ENCODE results near the gene TMC1.
"Not testable (repeated sequence)": the region's sequence is repeated elsewhere in the genome, so short reads cannot be mapped to it uniquely, and the experiment has no call there.

The TMC1 gene

GRCh38 chr9:72823971-72824370 lies 302.6 kb downstream of the TMC1 start:
- no peak for DNase-seq (ENCODE audit: low read depth)

- DNase-seq (ENCODE audit: low read depth) = no peak
Observed at GRCh38 chr9:72826996-72827949, 305.9 kb downstream of the TMC1 start.

GRCh38 chr9:72827950-72828731 lies 306.7 kb downstream of the TMC1 start:
- peak; percentile 16 for DNase-seq (ENCODE audit: low read depth)

- no peak for DNase-seq (ENCODE audit: low read depth)
Observed at GRCh38 chr9:72834994-72835393, 313.6 kb downstream of the TMC1 start.

GRCh38 chr9:72836790-72837189 lies 315.4 kb downstream of the TMC1 start:
- no peak for DNase-seq (ENCODE audit: low read depth)

- peak; percentile 39 for DNase-seq (ENCODE audit: low read depth)
Observed at GRCh38 chr9:72839085-72839484, 317.7 kb downstream of the TMC1 start.

- DNase-seq (ENCODE audit: low read depth) = peak; percentile 12
Observed at GRCh38 chr9:72843520-72844439, 322.4 kb downstream of the TMC1 start.

- no peak for DNase-seq (ENCODE audit: low read depth)
Observed at GRCh38 chr9:72844440-72844768, 323.0 kb downstream of the TMC1 start.

- DNase-seq (ENCODE audit: low read depth) = not testable (repeated sequence)
Observed at GRCh38 chr9:72845052-72845451, 323.6 kb downstream of the TMC1 start.

GRCh38 chr9:72850209-72850608 lies 328.8 kb downstream of the TMC1 start:
- DNase-seq (ENCODE audit: low read depth) = not testable (repeated sequence)

- DNase-seq (ENCODE audit: low read depth) = no peak
Observed at GRCh38 chr9:72855321-72855720, 333.9 kb downstream of the TMC1 start.

- DNase-seq (ENCODE audit: low read depth) = no peak
Observed at GRCh38 chr9:72855890-72856523, 334.6 kb downstream of the TMC1 start.

- peak; percentile 73 for DNase-seq (ENCODE audit: low read depth)
Observed at GRCh38 chr9:72856972-72857623, 335.7 kb downstream of the TMC1 start.

- no peak for DNase-seq (ENCODE audit: low read depth)
Observed at GRCh38 chr9:72857624-72857996, 336.2 kb downstream of the TMC1 start.

- DNase-seq (ENCODE audit: low read depth) = peak; percentile 64
Observed at GRCh38 chr9:72858089-72858912, 336.9 kb downstream of the TMC1 start.

GRCh38 chr9:72862788-72863187 lies 341.4 kb downstream of the TMC1 start:
- DNase-seq (ENCODE audit: low read depth) = not testable (repeated sequence)

GRCh38 chr9:72863456-72864094 lies 342.2 kb downstream of the TMC1 start:
- peak; percentile 24 for DNase-seq (ENCODE audit: low read depth)

GRCh38 chr9:72864327-72864726 lies 342.9 kb downstream of the TMC1 start:
- DNase-seq (ENCODE audit: low read depth) = peak; percentile 72

GRCh38 chr9:72871685-72872084 lies 350.3 kb downstream of the TMC1 start:
- DNase-seq (ENCODE audit: low read depth) = peak; percentile 56

GRCh38 chr9:72872718-72873117 lies 351.3 kb downstream of the TMC1 start:
- DNase-seq (ENCODE audit: low read depth) = no peak

Measured in EH (cell line).